ENCODE data around the gene DGKZ.

DGKZ gene

DNA sequence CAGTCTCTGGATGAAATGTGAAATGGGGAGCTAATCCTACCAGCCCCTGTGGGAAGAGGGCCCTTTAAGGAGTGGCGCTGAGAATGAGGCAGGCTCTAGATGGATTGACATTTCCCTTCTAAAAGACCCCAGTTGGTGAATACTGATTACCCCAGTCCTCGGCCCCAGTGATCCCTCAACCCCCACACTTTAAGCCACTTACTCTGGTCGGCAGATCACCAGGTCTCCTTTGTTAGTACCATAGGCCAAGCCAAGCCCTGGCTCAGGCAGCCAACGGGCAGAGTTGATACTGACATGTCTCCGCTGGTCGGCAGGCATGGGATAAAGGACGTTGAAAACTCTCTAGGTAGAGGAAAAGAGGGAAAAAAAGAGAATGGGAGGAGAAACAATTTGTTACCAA is 70.4 kb downstream of the DGKZ start:
- in situ Hi-C loops (cut with HindIII; ENCODE audit: low sequenced_read_pairs) = no loop called here
- H3K4me3 ChIP-seq (ENCODE audit: low read depth, low read length) = no peak overlapping the region
- TF ChIP-seq, protein P1, sequence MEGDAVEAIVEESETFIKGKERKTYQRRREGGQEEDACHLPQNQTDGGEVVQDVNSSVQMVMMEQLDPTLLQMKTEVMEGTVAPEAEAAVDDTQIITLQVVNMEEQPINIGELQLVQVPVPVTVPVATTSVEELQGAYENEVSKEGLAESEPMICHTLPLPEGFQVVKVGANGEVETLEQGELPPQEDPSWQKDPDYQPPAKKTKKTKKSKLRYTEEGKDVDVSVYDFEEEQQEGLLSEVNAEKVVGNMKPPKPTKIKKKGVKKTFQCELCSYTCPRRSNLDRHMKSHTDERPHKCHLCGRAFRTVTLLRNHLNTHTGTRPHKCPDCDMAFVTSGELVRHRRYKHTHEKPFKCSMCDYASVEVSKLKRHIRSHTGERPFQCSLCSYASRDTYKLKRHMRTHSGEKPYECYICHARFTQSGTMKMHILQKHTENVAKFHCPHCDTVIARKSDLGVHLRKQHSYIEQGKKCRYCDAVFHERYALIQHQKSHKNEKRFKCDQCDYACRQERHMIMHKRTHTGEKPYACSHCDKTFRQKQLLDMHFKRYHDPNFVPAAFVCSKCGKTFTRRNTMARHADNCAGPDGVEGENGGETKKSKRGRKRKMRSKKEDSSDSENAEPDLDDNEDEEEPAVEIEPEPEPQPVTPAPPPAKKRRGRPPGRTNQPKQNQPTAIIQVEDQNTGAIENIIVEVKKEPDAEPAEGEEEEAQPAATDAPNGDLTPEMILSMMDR (IDR thresholded peaks at IDR 0.05; ENCODE audit: low read depth, low read length, missing control alignments) = no peak
- no peak for DNase-seq (ENCODE audit: low read depth)

DNA sequence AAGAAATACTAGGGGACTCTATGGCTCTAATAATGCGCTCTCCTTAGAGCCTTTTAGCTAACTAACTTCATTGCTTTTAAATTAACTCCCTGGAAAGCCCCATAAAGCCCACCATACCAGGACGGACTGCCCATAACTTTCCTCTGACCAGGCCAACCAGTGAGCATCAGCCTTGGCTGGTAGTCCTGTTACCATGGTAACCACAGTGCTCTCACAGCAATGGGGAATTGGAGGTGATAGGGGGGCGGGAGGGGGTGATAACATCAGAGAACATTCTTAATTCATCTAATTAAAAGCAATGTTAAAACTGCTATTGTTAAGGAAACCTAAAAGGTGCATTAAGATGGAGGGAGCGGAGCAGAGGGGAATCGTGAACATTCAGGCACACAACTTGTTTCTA is 71.5 kb downstream of the DGKZ start:
- no peak for DNase-seq (ENCODE audit: low read depth)
- in situ Hi-C loops (cut with HindIII; ENCODE audit: low sequenced_read_pairs) = no loop called here
- H3K4me3 ChIP-seq (ENCODE audit: low read depth, low read length) = no peak overlapping the region
- TF ChIP-seq, protein P1 (IDR thresholded peaks at IDR 0.05; ENCODE audit: low read depth, low read length, missing control alignments) = no peak

DNA sequence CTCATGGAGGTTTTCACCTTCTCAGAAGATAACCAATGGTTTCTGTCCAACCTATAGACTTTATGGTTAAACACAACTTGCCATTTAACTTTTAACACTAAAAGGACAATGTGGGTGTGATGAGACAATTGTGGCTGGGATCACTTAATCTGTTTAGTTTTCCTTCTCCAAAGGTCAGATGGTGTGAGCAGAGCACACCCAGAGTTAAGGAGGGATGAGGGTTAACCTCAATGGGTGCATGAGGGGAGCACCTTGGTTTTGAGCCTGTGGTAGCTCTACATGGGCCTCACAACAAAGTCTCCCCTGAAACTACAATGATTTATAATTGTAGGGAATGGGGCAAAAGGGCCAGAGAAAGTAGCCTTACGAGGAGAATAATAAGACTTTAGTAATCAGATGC is 73.2 kb downstream of the DGKZ start:
- no peak overlapping the region for H3K4me3 ChIP-seq (ENCODE audit: low read depth, low read length)
- no peak for DNase-seq (ENCODE audit: low read depth)
- in situ Hi-C loops (cut with HindIII; ENCODE audit: low sequenced_read_pairs) = no loop called here
- TF ChIP-seq, protein P1 (IDR thresholded peaks at IDR 0.05; ENCODE audit: low read depth, low read length, missing control alignments) = no peak

DNA sequence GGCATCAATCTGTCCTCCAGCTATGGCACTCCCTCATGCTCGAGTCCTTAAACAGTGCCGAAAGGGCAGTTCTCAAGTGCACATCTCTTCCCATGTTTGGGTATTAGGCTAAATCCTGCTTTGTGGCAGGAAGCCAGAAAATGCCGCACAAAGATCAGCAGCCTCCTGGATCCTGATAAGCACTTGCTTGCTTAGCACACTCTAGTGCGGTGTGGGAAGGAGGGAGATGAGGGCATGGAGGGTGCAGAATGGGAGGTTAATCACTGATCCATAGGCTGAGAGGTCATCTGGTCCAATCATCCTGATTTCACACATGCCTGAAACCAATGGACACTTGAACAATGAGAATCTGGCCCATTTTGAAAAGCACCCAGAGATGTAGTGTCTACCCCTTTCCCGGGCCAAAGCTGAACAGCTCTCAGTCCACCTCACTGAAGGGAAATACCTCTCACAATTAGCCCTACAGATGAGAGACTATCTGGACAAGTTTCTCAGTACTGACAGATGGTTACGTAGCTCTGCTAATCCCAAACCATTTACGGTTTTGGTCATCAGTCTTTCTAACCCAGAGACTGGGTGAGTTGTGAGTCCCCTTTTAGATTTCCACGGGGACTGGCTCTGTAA is 74.1 kb downstream of the DGKZ start:
- no peak overlapping the region for H3K4me3 ChIP-seq (ENCODE audit: low read depth, low read length)
- no peak for DNase-seq (ENCODE audit: low read depth)
- TF ChIP-seq, protein P1 (IDR thresholded peaks at IDR 0.05; ENCODE audit: low read depth, low read length, missing control alignments) = no peak
- in situ Hi-C loops (cut with HindIII; ENCODE audit: low sequenced_read_pairs) = no loop called here

DNA sequence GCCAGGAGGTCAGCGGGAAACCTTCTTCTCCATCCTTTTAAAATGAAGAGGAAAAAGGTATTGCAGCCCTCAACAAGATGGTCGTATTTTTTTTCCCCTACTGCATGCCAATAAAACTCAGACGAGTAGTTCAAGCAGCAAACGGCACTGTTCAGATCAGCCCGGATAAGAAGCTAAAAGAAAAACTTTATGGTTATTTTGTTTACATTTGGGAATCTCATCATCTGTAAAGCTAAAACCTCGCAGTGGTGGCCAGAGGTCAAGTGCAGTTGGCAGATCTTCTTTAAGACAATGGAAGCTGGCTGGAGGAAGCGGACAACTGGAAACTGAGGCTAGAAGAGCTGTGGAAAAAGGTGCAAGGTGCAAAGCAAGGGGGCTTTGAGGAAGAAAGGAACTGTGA is 75.3 kb downstream of the DGKZ start:
- no peak overlapping the region for H3K4me3 ChIP-seq (ENCODE audit: low read depth, low read length)
- TF ChIP-seq, protein P1 (IDR thresholded peaks at IDR 0.05; ENCODE audit: low read depth, low read length, missing control alignments) = no peak
- in situ Hi-C loops (cut with HindIII; ENCODE audit: low sequenced_read_pairs) = no loop called here
- no peak for DNase-seq (ENCODE audit: low read depth)

DNA sequence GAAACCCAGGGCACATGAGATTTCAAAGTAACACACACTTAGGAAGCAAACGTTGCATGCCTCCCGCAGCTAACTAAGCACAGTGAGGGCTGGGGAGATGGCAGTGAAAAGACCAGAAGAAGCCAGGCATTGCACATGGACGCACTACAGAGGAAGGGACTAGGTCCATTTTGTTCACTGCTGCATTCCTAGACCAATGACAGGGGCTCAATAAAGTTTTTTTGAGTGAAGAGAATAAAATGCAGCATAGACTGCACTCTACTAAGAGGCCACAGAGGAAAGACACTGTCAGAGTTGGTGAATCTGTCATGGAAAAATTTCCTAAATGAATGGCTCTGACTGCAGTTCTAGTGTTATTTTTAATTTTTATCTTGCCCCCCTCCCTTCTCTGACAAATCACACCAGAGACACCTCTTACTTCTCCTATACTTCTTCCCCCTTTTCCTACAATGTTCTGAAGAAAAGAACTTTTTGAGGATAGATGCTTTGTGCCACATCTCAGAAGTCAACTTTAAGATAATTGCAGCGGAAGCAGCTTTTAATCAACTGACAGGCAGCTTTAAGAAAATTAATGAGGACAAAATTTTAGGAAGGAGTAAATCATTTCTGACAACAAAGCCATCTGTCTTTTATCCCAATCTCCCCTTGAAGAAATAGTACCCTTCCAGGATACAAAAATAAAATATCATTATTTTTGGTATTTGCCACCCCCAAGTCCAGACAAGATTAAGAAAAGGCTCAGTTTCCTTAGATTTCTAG is 79.1 kb downstream of the DGKZ start:
- no peak for DNase-seq (ENCODE audit: low read depth)
- in situ Hi-C loops (cut with HindIII; ENCODE audit: low sequenced_read_pairs) = no loop called here
- no peak overlapping the region for H3K4me3 ChIP-seq (ENCODE audit: low read depth, low read length)
- TF ChIP-seq, protein P1 (IDR thresholded peaks at IDR 0.05; ENCODE audit: low read depth, low read length, missing control alignments) = no peak
